Measurements from ENCODE around the gene ZNF148.

The ZNF148 gene

DNA sequence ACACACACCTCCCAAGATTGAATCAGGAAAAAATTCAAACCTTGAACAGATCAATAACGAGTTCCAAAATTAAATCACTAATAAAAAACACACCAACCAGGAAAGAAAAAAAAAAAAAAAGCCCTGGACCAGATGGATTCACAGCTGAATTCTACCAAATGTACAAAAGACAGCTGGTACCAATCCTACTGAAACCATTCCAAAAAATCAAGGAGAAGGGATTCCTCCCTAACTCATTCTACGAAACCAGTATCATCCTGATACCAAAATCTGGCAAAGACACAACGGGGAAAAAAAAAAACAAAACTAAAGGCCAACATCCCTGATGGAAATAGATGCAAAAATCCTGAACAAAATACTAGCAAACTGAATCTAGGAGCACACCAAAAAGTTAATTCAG, 108.2 kb downstream of the ZNF148 start:
- DNase-seq, result no peak

DNA sequence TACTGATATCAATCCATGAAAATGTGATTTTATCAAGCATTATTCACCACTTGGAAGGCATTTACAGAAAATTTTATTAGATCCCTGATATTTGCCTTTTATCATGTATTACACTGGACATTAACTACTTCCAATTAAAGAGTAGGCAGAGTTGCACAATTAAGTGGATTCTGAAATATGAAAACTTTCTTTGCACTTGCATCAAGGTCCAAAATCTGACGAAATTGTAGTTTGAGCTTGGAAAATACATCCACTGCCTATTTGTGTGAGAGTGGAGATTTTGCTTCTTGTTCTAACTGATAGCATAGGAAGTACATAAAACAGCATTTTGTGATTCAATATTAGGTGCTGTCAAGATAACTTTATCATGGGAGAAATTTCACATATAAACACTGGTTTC, 113.0 kb downstream of the ZNF148 start:
- no peak for DNase-seq

DNA sequence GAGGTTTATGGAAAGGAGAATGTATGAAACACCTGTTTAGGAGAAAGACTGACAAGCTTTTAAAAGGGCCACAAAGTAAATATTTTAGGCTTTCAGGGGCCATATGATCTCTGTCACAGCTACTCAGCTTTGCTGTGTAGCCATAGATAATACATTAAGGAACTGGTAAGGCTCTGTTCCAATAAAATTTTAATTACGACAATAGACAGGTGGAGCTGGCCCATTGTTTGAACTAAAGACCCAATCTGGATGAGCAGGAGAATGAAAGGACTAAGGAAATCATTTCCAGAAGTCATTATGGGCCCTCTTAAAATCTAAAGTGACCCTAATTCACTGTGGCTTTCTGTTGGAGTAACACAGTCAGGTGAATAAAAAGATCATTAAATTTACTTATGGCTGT, 114.1 kb downstream of the ZNF148 start:
- no peak for DNase-seq

DNA sequence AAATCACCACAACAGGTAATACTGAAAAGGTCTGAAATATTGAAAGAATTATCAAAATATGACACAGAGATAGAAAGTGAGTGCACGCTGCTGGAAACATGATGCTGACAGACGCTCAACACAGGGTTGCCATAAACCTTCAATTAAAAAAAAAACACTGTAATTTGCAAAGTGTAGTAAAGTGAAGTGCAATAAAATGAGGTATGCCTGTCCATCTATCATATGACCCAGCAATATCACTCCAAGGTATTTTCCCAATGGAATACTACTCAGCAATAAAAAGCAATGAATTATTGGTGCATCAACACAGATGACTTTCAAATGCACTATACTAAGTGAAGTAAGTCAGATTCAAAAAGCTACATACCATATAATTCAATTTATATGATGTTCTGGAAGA, 115.0 kb downstream of the ZNF148 start:
- no peak for DNase-seq

DNA sequence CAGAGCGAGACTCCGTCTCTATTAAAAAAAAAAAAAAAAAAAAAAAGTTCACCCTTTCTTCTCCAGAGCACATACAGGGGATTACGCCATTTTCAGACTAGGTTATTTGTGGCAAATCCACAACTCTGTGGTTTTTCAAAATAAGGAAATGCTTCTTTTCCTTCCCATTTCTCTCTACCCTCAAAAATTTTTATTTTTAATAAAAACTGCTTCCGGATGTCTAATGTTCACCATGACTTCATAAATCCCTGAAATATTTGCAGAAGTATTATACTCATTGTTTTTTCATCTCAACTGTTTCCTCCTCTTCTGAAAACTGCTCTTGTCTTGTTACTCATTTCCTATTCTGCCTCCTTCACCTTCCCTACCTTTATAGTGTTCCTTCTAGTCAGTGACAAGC, 117.6 kb downstream of the ZNF148 start:
- DNase-seq, result no peak

DNA sequence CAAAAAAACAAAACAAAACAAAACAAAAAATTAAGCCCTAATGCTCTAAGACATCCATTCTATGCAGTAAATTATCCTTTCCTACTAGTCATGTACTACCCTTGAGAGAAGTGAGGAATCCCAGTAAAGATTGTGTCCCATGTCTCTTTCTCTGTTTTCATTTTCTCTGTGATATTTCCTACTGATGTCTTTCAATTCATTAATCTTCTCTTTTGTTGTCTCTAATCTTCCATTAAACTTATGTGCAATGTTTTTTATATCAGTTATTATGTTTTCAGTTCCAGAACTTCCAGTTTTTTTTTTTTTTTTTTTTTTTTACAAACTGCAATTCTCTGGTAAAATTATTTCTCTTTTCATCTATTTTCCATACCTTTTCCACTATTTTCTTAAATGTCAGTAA, 118.5 kb downstream of the ZNF148 start:
- no peak for DNase-seq

DNA sequence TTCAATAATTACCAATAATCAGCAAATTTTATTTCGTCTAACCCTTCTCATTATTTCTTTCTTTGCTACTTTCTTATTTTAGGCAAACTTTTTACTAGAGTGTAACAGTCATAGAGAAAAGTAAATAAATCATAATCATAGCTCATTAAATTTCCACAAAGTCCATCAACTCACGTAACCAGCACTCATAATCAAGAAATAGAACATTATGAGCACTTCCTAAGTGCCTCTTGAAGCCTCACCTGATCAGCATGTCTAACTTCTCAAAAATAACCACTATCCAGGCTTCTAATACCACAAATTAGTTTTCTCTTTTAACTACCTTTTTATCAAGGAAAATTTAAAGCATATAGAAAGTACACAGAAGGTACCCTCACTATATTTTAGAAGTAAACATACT, 124.2 kb downstream of the ZNF148 start:
- no peak for DNase-seq

DNA sequence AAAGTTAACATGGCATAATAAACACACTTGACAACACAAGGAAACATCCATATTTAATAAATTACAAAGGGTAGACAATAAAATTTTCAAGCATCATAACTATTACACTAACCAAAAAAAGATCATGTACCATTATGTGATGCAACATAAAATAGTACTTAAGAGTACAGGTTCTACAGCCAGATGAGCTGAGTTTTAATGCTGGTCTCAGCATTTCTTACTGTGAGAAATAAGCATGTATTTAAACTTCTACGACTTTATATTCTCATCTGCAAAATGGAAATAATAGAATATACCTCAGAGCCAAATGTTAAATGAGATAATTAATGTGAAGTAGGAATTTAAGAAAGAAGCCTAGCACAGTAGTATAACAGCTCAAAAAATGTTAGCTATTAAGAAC, 128.9 kb downstream of the ZNF148 start:
- DNase-seq, result no peak

DNA sequence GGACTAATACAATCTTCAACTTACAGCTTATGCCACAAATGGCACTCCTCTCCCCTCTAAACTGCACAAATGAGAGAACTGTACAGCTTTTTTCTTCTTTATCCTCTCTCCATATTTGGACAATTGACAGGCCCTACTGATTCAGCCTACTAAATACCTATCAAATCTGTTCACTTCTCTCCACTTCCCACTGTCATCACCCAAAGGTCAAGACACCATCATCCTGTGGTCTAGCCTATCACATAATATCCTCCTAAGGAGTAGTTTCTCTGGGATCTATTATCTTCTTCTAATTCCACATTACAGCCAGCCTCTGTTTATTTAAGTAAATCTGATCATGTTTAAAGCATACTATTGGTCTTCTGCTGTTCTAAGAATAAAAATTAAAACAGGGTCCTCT, 129.6 kb downstream of the ZNF148 start:
- DNase-seq, result no peak

DNA sequence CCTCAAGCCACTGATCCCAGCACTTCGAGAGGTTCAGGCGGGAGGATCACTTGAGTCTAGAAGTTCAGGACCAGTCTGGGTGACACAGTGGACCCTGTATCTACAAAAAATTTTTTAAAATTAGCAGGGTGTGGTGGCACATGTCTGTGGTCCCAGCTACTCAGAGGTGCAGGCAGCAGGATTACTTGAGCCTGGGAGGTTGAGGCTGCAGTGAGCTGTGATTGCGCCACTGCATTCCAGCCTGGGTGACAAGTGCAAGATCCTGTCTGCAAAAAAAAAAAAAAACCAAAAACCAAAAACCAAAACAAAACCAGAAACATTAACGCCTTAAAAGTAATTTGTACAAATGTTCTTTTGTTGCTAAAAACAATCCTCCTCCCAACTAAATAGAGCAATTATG, 134.6 kb downstream of the ZNF148 start:
- no peak for DNase-seq

DNA sequence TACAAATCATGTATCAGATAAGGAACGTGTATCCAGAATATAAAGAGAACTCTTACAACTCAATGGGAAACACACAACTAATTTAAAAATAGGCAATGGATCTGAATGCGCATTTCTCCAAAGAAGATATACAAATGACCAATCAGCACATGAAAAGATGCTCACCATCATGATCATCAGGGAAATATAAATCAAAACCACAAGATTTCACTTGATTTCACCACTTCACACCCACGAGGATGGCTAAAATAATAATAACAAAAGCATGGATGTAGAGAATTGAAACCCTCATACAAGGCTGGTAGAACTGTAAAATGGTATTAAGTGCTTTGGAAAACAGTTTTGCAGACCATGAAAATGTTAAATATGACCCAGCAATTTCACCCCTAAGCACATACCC, 135.9 kb downstream of the ZNF148 start:
- no peak for DNase-seq

DNA sequence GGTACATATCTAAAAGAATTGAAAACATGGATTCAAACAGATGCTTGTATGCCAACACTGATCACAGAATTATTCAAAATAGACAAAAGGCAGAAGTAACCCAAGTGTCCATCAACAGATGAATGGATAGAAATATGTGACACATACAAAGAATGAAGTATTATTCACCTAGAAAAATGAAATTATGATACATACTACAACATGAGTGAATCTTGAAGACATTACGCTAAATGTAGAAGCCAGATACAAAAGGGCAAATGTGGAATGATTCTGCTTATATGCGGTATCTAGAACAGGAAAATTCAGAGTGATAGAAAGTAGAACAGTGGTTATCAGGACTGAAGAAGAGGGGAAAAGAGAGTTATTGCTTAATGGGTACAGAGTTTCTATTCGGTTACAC, 136.4 kb downstream of the ZNF148 start:
- no peak for DNase-seq

DNA sequence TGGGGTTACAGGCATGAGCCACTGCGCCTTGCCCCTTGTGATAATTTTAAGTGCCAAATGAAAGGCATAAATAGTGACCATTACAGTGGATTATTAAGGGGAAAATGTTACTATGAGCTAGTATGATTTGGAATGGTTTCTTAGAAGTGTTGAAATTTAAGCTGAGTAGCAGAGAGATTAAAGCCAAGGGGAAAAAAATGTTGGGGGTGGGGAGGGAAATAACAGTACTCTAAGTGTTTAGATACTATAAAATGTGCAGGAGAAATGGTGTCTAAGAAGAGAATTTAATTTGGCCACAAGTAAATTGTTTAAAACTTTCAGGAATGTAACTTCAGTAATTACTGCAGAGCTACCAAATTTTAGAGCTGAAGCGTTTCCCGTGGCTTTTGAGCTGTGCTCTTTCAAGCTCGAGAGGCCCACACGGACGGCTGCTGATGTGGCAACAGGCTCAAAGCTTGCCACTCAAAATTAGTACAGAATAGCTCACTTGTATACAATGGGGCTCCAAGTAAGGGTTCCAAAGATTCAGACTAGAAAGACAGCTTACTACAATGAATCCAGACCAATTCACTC, 138.7 kb downstream of the ZNF148 start:
- no peak for DNase-seq

DNA sequence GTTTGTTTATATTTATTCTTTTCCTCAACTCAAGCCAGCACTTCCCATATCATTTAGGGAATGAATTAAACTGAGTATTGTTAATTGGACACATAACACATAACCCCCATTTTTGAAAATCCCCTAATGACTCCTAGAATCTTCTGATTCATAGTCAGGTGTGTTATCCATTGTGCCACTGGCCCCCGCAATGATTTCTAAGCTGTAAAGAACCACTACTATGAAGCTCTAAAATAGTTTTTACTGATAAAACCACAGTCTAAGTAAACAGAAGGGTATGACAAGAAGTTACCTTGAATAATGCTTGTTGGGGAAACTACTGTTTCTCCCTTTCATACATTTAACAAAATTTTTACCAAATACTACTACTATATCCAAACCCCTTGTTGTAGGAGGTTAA, 140.3 kb downstream of the ZNF148 start:
- DNase-seq, result no peak

DNA sequence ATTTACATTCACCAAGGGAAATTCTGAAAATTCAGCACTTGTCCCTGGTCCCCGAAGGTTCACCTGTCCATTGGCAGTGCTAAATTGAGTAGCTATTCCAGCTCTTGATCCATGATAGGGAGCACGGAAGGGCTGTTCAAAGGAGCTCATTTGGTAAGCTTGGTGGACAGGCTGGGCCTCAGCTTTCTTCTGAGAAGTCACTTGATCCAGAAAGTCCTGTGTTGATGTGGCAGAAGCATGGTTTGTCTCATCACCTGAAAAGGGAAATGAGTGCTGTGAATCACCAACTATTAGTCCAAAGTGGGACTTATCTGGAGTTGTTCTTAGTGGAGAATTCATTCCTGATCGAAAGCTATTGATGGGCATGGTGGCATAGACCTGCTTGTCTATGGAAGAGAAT, 142.7 kb downstream of the ZNF148 start:
- no peak for DNase-seq

DNA sequence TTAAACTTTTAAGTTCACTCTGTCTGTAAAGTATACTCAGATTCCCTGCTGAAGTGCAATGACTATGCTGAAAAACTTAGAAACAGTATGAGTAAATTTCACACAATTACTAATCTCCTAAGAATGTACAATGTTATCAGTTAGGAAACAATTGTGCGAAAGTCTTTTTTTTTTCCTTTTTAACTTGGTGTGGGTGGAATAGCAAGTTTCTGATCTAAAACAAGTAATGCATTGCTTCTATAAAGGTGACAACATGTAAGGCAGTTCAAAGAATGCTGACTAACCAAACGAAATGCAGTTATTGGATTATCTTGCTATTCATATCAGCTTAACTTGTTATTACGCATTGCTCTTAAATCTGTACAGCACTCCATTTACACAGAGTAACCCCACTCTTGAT, 143.2 kb downstream of the ZNF148 start:
- no peak for DNase-seq

DNA sequence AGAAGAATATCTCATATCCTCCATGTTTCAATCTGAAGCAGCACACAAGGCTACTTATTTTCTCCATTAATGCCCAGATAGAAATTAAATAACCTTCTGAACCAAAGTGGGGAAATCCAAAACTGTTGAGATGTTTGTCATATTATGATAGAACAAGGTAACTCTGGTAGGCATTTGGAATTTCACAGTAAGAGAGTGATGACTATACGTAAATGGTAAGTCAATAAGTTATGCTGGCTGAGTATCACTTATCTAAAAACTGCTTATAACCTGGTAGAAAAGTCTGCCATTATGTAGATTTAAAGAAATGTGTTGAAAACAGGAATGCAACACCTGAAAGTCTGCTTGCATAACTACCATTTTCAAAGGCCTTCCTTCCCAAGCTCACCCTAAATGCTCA, 145.4 kb downstream of the ZNF148 start:
- DNase-seq, result no peak

DNA sequence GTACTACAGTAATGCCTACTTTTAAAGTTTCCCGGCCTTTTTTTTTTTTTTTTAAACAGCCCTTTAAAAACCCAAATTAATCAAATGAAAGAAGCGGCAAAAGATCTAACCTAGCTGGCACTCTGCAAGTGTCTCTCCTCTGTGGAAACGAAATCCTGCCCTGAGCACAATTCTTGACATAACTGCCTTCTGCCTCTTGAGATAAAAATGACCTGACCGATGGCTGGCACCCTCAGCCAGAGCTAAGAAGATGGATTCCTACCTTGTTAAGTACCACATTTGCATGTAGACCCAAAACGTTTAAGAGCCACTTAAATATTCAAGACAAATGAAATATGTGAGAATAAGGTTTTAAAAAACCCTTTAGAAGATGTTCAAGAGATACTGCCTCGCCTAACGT, 146.0 kb downstream of the ZNF148 start:
- no peak for DNase-seq

DNA sequence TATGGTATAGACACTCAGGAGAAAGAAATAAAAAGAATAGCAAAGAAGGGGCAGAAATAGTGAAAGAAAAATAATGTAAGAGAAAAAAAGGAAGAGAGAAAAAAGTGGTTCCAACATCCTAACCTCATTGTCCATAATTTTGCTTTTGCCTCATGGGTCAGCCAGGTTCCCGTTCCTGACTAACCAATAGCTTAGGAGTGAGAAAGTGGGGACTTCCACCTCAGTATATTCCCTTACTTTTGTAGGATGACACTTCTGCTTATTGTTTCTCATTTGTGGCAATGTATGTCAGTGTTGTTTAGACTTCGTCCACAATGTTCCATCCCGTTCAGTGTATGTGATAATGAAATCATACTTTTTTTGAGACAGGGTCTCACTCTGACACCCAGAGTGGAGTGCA, 153.3 kb downstream of the ZNF148 start:
- no peak for DNase-seq

DNA sequence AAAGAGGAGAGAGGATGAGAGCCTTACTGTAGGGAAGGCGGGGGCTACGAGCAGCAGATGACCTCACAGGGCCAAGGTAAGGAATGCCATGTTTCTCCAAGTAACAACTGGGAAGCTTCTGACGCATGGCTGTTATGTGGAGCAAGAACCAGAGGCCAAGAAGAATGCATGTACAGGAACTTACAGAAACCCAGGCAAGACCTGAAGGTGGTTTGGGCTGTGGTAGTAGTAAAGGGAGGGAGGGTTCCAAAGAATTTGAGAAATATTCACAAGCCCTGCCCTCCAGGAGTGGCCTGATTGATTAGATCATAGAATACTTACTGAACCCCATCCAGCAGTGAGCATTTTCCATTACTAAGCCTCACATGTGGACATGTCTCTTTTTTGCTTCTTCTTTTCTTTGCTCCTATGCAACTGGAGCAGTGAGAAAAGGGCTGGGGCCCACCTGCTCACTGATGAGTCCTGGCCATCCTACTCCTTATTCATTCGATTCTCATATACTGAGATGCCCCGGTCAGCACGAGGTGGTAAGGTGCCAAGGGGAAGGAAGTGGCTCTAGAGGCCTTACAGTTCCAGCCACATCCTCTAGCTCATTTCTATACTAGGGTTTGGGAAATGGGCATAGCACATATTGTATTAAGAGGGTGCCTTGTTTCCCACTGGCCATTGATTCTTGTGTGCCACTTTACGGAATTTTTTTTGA, 154.2 kb downstream of the ZNF148 start:
- no peak for DNase-seq

DNA sequence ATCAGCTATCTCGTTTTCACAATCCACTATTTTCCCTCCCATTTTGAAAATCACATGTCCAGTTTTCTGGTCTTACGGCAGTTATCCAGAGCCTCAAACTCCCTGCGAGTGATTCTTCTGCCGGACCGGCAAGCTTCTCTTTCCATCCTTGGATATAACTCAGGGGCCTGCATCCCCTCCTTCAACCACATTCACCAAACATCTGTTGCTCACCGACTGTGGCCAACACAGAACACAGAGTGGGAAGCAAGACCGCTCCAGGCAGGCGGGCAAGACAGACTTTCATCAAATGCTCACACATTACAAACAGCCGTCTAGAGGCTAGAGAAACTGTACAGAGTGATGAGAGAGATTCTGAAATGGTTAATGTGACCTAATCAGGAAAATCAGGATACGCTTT, 154.9 kb downstream of the ZNF148 start:
- DNase-seq, result no peak

DNA sequence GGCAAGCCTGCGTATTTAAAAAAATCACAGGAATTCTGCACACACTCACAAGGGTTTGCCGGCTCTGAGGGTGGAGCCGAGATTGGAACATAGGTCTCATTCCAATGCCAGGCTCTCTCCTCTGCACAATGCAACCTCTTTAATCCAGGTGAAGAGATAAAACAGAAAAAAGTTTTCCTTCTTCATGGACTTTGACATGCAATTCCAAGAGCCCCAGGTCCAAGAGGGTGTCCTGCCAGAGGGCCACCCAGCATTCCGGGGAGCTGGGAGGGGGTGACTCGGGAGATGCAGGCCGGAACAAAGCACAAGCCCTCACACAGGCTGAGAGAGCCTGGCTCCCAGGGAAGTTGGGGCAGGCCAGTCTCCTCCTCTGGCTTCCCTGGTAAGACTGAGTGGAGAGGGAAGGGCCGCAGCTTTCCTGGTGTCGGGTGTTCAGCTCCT, 155.8 kb downstream of the ZNF148 start:
- DNase-seq, result no peak

DNA sequence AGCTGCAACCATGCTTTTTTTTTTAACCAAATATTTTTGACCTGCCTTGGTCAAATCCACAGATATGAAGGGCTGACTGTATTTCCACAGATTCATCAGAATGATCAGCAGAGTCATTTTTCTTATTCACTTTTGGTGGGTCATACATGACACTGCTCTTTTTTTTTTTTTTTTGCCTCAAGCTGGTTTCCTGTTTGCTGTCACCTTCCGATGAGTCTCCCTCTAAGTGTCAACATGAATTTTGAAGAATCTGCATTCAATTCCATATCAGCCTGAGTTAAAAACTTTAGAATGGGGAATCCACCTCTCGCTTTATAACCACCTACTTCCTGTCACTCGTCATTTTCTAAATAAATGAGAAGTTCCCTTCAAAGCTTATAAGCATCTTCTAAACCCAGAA, 160.4 kb downstream of the ZNF148 start:
- DNase-seq, result no peak

DNA sequence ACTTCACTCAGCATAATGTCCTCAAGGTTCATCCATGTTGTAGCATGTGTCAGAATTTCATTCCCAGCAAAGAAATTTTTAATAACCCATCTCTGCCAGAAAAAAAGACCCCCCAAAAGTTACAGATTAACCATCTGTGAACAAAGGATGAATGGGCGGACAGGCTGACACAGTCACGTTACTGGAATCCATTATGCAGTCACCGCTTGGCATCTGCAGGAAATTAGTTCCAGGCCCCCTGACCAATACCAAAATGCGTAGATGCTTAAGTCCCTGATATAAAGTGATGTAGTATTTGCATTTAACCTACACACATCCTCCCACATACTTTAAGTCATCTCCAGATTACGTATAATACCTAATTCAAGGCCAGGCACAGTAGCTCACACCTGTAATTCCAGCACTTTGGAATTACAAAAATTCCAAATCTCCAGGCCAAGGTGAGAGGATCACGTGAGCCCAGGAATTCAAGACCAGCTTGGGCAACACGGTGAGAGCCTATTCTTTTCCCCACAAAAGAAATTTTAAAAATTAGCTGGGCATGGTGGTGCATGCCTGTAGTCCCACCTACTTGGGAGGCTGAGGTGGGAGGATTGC, 161.1 kb downstream of the ZNF148 start:
- DNase-seq, result no peak

DNA sequence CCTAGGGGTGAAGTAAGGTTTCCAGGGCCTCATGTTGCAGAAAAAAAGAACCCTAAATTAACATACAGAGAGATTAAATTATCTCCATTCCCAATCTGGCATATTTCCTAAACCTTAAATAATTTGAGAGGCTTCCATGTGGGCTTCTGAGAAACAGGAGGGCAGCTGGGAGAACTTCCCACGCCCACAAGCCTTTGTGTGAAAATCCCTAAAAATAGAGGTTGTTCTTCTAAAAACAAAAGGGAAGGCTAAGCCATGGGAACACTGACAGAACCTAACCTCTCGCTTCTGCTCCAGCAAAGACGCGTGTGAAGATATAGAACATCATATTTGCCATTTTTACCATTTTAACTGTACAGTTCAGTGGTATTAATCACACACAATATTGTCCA, 161.8 kb downstream of the ZNF148 start:
- DNase-seq, result no peak

All from stimulated activated CD8-positive, alpha-beta memory T cell treated with anti-CD3 and anti-CD28 coated beads, Interleukin-4, amount 100 ng/mL, for 48 hours (primary cell).